ENCODE results near the gene ST7.

The ST7 gene

GRCh38 chr7:116998567-116999175 lies 45.4 kb downstream of the ST7 start:
- H3K4me3 ChIP-seq (ENCODE audit: low read length): no peak overlapping the region
- no peak for TF ChIP-seq CTCF (IDR thresholded peaks at IDR 0.05; ENCODE audit: insufficient read depth, low read depth, low read length, missing control alignments)
- no peak for DNase-seq (ENCODE audit: low read depth)

- DNase-seq (ENCODE audit: low read depth): no peak
- no peak for TF ChIP-seq CTCF (IDR thresholded peaks at IDR 0.05; ENCODE audit: insufficient read depth, low read depth, low read length, missing control alignments)
- H3K4me3 ChIP-seq (ENCODE audit: low read length): no peak overlapping the region
Measured at GRCh38 chr7:116999311-116999710, 46.0 kb downstream of the ST7 start.

- H3K4me3 ChIP-seq (ENCODE audit: low read length): no peak overlapping the region
- no peak for DNase-seq (ENCODE audit: low read depth)
- TF ChIP-seq CTCF (IDR thresholded peaks at IDR 0.05; ENCODE audit: insufficient read depth, low read depth, low read length, missing control alignments): no peak
Measured at GRCh38 chr7:117001283-117001682, 48.0 kb downstream of the ST7 start.

- H3K4me3 ChIP-seq (ENCODE audit: low read length): no peak overlapping the region
- DNase-seq (ENCODE audit: low read depth): no peak
Measured at GRCh38 chr7:117004899-117005298, 51.6 kb downstream of the ST7 start.

GRCh38 chr7:117005449-117005848 lies 52.1 kb downstream of the ST7 start:
- no peak overlapping the region for H3K4me3 ChIP-seq (ENCODE audit: low read length)
- TF ChIP-seq CTCF (IDR thresholded peaks at IDR 0.05; ENCODE audit: insufficient read depth, low read depth, low read length, missing control alignments): no peak

More at GRCh38 chr7:117004899-117005298, 51.6 kb downstream of the ST7 start:
- no peak for TF ChIP-seq CTCF (IDR thresholded peaks at IDR 0.05; ENCODE audit: insufficient read depth, low read depth, low read length, missing control alignments)

GRCh38 chr7:117006907-117007684 lies 53.8 kb downstream of the ST7 start:
- no peak for DNase-seq (ENCODE audit: low read depth)
- H3K4me3 ChIP-seq (ENCODE audit: low read length): no peak overlapping the region
- no peak for TF ChIP-seq CTCF (IDR thresholded peaks at IDR 0.05; ENCODE audit: insufficient read depth, low read depth, low read length, missing control alignments)

More at GRCh38 chr7:117005449-117005848, 52.1 kb downstream of the ST7 start:
- DNase-seq (ENCODE audit: low read depth): no peak

Measured in epithelial cell of esophagus (primary cell).